Superior temporal gyrus (tissue), 1 donor: Measurements from ENCODE around the gene MBTD1.
"Not testable (repeated sequence)": the region's sequence is repeated elsewhere in the genome, so short reads cannot be mapped to it uniquely, and the experiment has no call there.

ENCODE experiments used
- DNase-seq: peaks from one replicate; pipeline ENCODE4 v3.0.0-alpha.2; 2016; ENCODE audit errors: extremely low spot score

The MBTD1 gene

DNA sequence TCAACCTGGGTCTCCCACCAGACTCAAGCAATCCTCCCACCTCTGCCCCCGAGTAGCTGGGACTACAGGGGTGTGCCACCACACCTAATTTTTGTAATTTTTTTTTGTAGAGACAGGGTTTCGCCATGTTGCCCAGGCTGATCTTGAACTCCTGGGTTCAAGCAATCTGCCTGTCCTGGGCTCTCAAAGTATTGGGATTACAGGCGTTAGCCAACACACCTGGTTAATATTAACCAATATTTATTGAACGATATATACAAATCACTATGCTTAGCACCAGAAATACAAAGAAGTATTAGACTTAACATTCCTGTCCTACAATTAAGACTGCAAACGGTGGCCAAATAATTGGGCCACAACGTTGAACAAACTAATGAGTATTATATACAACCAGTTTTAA is 4.2 kb downstream of the MBTD1 start:
- no peak for DNase-seq

DNA sequence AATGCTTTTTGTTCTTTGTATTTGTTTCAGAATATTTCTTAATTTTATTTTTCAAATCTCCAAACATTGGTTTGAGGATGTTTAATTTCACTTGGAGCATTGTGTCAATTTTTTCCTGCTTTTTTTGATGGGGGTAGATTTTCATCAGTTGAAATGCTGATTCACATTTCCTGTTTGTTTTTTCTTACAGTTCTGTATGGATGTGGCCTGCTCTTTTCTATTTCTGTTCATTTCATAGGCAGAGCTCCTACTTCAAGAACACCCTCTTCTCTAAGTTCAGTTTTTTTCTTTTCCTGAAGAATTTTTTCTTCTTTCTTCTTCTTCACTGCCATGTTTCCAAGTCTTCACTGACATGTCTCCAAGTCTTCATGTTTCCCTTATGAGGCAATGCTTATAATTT is 8.8 kb downstream of the MBTD1 start:
- no peak for DNase-seq

- no peak for DNase-seq
Observed at GRCh38 chr17:51250314-51250840, 9.5 kb downstream of the MBTD1 start.

DNA sequence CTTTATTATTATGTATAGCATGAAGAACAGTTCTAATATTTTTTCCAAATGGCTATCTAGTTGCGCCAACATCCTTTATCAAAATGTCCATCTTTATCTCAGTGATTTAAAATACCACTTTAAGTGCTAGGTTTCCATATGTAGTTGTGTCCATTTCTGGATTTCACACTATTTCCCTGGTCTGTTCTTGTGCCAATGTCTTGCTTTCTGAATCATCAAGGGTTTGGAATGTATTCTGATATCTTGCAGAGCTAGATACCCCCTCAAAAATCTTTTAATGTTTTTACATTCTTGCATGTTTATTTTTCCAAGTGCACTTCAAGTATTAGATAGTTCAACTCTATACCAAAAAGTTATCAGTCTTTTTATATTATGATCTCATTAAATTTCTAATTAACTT is 14.3 kb downstream of the MBTD1 start:
- DNase-seq = no peak

GRCh38 chr17:51244041-51244440 is 15.8 kb downstream of the MBTD1 start:
- DNase-seq = no peak

GRCh38 chr17:51240275-51240674 is 19.6 kb downstream of the MBTD1 start:
- DNase-seq = no peak

DNA sequence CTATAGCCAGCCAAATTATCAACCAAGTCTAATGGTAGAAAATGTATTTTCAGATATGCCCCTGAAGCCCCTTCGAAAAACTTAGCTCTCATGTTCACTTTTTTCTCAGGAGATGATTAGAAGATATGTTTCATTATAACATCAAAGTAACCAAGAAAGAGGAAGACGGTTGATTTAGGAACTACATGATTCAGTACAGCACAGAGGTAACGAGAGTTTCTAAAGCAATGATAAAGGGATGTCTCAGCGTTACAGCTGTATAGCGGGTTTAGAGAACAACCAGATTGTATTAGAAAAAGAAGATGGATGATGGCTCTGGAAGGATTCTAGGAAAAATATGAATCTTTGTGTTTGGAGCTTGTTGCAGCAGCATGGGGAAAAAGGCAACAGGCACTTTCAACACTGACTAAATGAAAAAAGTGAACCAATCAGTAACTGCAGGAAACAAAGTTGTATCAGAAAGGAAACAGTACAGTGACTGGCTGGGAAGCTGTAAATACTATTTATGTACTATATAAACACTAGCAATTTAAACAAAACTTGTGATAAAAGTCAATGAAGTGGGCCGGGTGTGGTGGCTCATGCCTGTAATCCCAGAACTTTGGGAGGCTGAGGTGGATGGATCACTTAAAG is 21.5 kb downstream of the MBTD1 start:
- DNase-seq = no peak

- no peak for DNase-seq
Observed at GRCh38 chr17:51234162-51234561, 25.7 kb downstream of the MBTD1 start.

- DNase-seq = no peak
Observed at GRCh38 chr17:51231999-51232398, 27.9 kb downstream of the MBTD1 start.

- DNase-seq = no peak
Observed at GRCh38 chr17:51230306-51230705, 29.5 kb downstream of the MBTD1 start.

DNA sequence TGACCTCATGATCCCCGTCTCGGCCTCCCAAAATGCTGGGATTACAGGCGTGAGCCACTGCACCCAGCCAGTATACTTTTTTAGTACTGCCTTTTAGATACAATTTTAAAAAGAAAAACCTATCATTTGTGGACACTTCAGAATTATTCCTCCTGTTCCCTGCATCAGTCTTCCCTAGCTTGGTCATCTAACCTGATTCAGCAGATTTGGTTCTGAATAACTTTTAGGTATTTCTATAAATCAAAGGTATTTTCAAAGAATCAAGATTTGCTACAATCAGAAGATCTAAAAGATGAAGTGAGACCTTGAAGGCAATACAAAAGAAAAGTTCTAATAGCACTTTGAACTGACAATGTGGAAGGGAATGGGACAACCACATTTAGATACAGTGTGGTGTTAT is 30.0 kb downstream of the MBTD1 start:
- DNase-seq = no peak

GRCh38 chr17:51228161-51228560 is 31.7 kb downstream of the MBTD1 start:
- no peak for DNase-seq

GRCh38 chr17:51225523-51225922 is 34.3 kb downstream of the MBTD1 start:
- DNase-seq = not testable (repeated sequence)

DNA sequence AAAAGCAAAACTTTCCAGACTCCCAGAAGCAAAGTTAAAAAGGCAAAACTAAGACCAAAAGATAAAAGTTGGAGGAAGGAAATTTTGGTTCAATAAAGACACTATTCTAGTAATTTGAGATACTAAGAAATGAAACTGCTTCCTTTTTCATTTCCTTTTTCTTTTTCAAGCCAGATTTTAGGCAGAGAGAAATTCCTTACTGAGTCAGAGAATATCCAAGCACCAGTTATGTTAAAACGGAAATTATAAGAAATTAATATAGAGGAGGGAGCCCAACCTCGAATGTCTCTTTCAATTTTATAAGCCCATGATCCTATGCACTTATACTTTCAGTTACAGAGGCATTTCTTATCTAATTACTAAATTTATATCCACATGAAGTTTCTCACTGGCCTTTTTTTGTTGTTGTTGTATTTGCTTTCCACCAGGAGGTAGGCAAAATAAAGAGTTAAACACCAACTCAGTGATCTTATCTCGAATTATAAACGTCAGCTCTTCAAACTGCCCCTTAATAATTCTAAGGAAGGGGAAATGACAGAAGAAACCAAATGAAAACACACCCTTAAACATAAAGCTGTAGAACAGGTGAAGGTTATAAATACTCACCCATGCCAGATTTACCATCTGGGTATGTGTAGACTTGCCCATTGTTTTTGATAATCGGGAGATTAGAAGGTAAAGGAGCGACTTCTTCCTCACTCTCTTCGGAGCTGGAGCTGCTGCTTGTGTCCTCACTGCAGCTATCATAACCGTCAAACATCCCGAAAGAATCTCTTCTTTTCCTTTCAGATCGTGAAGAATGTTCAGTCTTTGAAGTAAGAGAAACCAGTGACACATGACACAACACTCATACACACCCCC is 35.2 kb downstream of the MBTD1 start:
- DNase-seq = no peak

DNA sequence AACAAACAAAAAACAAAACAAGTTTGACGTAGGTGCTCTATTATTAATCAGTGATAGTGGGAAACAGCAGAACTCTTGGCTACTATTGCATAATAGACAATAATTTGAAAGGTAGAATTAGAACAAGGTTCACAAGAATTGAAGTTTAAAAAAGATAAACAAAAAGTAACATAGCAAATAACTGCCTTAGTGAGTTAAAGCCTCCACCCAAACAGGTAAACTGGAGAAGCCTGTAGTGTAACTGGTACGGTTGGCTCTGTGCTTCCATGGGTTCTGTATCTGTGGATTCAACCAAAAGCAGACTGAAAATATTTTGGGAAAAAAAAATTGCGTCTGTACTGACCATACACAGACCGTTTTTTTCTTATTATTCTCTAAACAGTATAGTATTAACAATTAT is 38.5 kb downstream of the MBTD1 start:
- no peak for DNase-seq

GRCh38 chr17:51217946-51218345 is 41.9 kb downstream of the MBTD1 start:
- DNase-seq = no peak

GRCh38 chr17:51214920-51215319 is 44.9 kb downstream of the MBTD1 start:
- no peak for DNase-seq

DNA sequence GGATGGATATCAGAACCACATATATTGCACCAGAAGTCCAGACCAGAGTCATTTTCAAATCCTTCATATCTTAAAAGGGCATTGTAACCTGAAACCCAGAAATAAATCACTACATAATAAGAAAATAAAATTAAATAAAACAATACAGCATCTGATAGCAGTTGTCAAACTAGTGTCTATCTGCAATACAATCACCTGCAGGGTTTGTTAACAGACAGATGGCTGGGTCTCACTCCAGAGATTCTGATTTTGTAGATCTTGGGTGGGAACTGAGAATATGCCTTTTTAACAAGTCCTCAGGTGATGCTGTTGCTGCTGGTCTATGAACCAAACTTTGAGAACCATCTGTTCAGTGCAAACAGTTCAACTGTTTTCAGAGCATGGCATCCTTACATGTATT is 56.0 kb downstream of the MBTD1 start:
- no peak for DNase-seq

DNA sequence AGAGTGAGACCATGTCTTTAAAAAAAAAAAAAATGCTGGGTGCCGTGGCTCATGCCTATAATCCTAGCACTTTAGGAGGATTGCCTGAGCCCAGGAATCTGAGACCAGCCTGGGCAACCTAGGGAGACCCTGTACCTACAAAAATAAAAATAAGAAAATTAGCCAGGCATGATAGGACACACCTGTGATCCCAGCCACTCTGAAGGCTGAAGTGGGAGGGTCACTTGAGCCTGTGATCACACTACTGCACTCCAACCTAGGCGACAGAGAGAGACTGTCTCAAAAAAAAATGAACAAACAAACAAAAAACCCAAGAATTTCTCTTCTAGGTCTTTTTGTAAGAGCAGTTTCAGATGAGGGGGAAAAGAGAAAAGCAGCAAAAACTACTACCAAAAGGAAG is 59.0 kb downstream of the MBTD1 start:
- no peak for DNase-seq

DNA sequence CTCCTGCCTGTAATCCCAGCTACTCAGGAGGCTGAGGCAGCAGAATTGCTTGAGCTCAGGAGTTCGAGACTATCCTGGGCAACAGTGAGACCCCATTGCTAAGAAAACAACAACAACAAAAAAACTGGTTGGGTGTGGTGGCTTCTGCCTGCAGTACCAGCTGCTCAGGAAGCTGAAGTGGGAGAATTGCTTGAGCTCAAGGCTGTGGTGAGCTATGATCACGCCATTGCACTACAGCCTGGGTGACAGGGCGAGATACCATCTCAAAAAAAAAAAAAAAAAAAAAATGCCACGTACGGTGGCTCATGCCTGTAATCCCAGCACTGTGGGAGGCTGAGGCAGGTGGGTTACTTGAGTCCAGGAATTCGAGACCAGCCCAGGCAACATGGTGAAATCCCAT is 59.6 kb downstream of the MBTD1 start:
- no peak for DNase-seq

GRCh38 chr17:51197754-51198153 is 62.1 kb downstream of the MBTD1 start:
- DNase-seq = no peak

- DNase-seq = no peak
Observed at GRCh38 chr17:51191895-51192294, 68.0 kb downstream of the MBTD1 start.

DNA sequence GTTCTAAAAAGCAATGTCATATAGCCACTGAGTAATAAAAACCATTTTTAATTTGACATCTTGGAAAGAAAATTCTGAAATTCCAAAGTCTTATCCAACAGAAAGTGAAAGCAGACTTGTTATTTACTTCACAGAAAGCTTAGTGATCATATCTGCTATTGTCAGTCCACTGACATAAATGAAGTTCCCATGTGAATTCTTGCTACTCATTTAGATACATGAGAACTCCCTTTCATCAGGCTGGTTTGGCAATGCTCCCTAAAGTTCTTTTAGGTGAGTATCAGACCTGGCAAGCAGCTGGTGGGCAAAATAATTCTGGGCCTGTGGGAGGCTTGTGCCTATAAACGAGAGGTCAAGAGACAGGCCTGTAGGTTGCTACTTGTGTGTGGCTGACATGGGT is 70.2 kb downstream of the MBTD1 start:
- DNase-seq = no peak
